NB4 (cell line): ENCODE measurements around the gene RGS9.

ENCODE experiments used
- CTCF ChIP-seq: IDR thresholded peaks from one replicate; pipeline ENCODE4 v1.5.1; 2012; ENCODE audit warnings: low read depth, low read length
- POLR2A ChIP-seq: IDR thresholded peaks from 2 replicates; pipeline ENCODE4 v1.6.1; 2011; ENCODE audit warnings: mild to moderate bottlenecking; ENCODE audit not compliant: insufficient read length; ENCODE audit errors: extremely low read depth

GRCh38 chr17:65172496-65173136 lies 35.4 kb downstream of the RGS9 start:
- TF ChIP-seq POLR2A: no peak
- no peak for TF ChIP-seq CTCF
